Testis (tissue), 2 donors: ENCODE measurements around the gene CLPX.

Source experiments
- CTCF ChIP-seq, 3 experiments: fragments of 450-650 bp in 2 of 3; fragments of 200-600 bp in 1 of 3; sonication (generic) in 1 of 3; IDR thresholded peaks; one replicate each; pipeline ENCODE4 v1.5.1; 2016 to 2019; ENCODE audit warnings: antibody characterized with exemption in 3 of 3, mild to moderate bottlenecking in 2 of 3, moderate library complexity in 1 of 3
- POLR2A ChIP-seq: fragments of 450-650 bp; IDR thresholded peaks from one replicate; pipeline ENCODE4 v1.6.1; 2017; ENCODE audit warnings: antibody characterized with exemption, mild to moderate bottlenecking, moderate library complexity

- no peak for TF ChIP-seq CTCF (IDR thresholded peaks at IDR 0.05)
- TF ChIP-seq POLR2A: no peak
Observed at GRCh38 chr15:65211482-65211982, 26.4 kb upstream of the CLPX start.
